SK-N-MC (cell line): Measurements from ENCODE around the gene ATP5ME.

Source experiments
- EZH2 ChIP-seq: fragments of 200-600 bp; sonication (generic); IDR thresholded peaks from one replicate; pipeline ENCODE4 v1.6.1; 2017; ENCODE audit warnings: antibody characterized with exemption
- POLR2AphosphoS5 ChIP-seq: IDR thresholded peaks from 2 replicates; pipeline ENCODE4 v1.6.1; 2012; ENCODE audit warnings: mild to moderate bottlenecking, low read depth, low read length, borderline replicate concordance

DNA sequence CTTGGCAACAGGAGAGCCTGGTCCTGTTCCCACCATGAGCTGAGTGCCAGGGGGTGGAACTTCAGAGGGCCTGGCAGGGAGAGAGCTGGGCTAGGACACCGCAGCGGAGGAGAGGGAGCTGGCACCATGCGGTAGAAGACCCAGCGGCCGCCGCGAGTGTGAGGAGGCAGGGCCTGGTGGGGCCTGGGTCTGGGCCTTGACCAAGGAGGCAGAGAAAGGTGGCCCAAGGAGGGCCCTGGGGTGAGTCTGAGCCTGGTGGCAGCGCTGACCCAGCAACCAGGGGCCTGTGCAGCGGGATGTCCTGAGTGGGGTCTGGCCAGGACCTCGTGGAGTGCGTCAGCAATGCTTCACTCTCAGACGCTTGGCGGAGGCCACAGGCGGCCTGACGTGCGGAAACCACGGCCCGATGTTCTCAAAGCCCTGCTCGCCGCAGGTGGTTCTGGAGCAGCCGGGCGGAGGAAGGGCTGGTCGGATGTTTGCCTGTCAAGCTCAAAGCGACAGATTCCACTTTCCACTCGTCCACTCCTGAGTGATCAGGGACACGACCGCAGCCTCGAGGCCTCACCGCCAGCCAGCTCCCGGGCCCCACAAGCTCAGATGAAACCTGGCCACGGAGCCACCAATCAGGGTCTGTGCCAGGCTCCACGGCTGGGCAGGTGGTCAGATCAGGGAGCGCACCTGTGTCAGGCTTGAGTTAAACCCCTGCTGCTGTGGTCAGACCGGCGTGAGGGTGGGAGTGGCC lies 20.8 kb downstream of the ATP5ME start:
- TF ChIP-seq POLR2AphosphoS5 (no peak), EZH2 (no peak)
